ENCODE results near the gene RRM2.

- no peak for TF ChIP-seq CTCF (IDR thresholded peaks at IDR 0.05; ENCODE audit: low read length)
- no peak for TF ChIP-seq EZH2 (optimal IDR thresholded peaks at IDR 0.05; ENCODE audit: low read depth, low read length)
These were observed 27.4 kb upstream of the RRM2 start for GRCh38 chr2:10095175-10095574.

All from MM.1S (cell line).